ENCODE measurements around the gene CD55. TPM values are rescaled to one million over a fixed set of nuclear protein-coding genes. Genes with fewer than 3 reads are reported as not detected.

The CD55 gene
- total RNA-seq, 6 donors from 2014 or later, result 256 to 798 (median 465) TPM

- DNase-seq, result peak in 1 of 2 donors; percentile 53
These were observed 11.7 kb upstream of the CD55 start for GRCh38 chr1:207309745-207310273.

GRCh38 chr1:207311888-207312603 lies 9.4 kb upstream of the CD55 start:
- H3K27me3 ChIP-seq, result no peaks in the 10 kb centered on the region
- no peaks in the 10 kb centered on the region for H3K9me3 ChIP-seq
- WGBS, 2 donors, result 87 to 93% methylated on average over 3 of the region's 3 CpGs
- H3K4me3 ChIP-seq, result no peak overlapping the region
- DNase-seq (no peak), ATAC-seq (ENCODE audit: low FRiP score in 2 of 2) (no peak)
- no peak for TF ChIP-seq POLR2A (IDR thresholded peaks at IDR 0.05)
- no peak for TF ChIP-seq POLR2AphosphoS5 (IDR thresholded peaks at IDR 0.05)
- TF ChIP-seq CTCF (IDR thresholded peaks at IDR 0.05), result no peak
- TF ChIP-seq EP300 (IDR thresholded peaks at IDR 0.05), result no peak
- H3K4me1 ChIP-seq, result peaks cover 13 to 39% (median 23%) of the 10 kb centered on the region in 4 donors
- no peak overlapping the region for H3K27ac ChIP-seq
- no peaks in the 10 kb centered on the region for H3K36me3 ChIP-seq

More at GRCh38 chr1:207309745-207310273, 11.7 kb upstream of the CD55 start:
- ATAC-seq (ENCODE audit: low FRiP score in 2 of 2), result peak in 1 of 2 donors; percentile 79
- peak overlapping the region; percentile 51 to 67 (median 59) for H3K27ac ChIP-seq
- H3K4me3 ChIP-seq, result peak overlapping the region in 2 of 4 donors; percentile 10 to 11
- TF ChIP-seq EP300 (IDR thresholded peaks at IDR 0.05) (no peak), POLR2A (IDR thresholded peaks at IDR 0.05) (no peak), POLR2AphosphoS5 (IDR thresholded peaks at IDR 0.05) (no peak), CTCF (IDR thresholded peaks at IDR 0.05) (no peak)
- H3K27me3 ChIP-seq, result no peaks in the 10 kb centered on the region
- no peaks in the 10 kb centered on the region for H3K36me3 ChIP-seq
- no peaks in the 10 kb centered on the region for H3K9me3 ChIP-seq
- 28 to 41% methylated on average over 4 of the region's 4 CpGs for WGBS, 2 donors
- peaks cover 5 to 24% (median 11%) of the 10 kb centered on the region in 4 donors for H3K4me1 ChIP-seq

GRCh38 chr1:207312604-207312920 lies 8.9 kb upstream of the CD55 start:
- TF ChIP-seq CTCF (IDR thresholded peaks at IDR 0.05), result no peak
- no peak for TF ChIP-seq POLR2AphosphoS5 (IDR thresholded peaks at IDR 0.05)
- no peak for TF ChIP-seq POLR2A (IDR thresholded peaks at IDR 0.05)
- no peak for TF ChIP-seq EP300 (IDR thresholded peaks at IDR 0.05)
- Histone ChIP-seq H3K27me3 (no peaks in the 10 kb centered on the region), H3K36me3 (no peaks in the 10 kb centered on the region), H3K27ac (no peak overlapping the region), H3K9me3 (no peaks in the 10 kb centered on the region), H3K4me3 (no peak overlapping the region), H3K4me1 (peaks cover 15 to 44% (median 28%) of the 10 kb centered on the region in 4 donors)
- WGBS, 2 donors, result 89 to 100% methylated on average over 1 of the region's 1 CpG
- no peak for DNase-seq
- no peak for ATAC-seq (ENCODE audit: low FRiP score in 2 of 2)

- TF ChIP-seq EP300 (IDR thresholded peaks at IDR 0.05), result no peak
- no peak for TF ChIP-seq POLR2AphosphoS5 (IDR thresholded peaks at IDR 0.05)
- TF ChIP-seq POLR2A (IDR thresholded peaks at IDR 0.05), result no peak
- TF ChIP-seq CTCF (IDR thresholded peaks at IDR 0.05), result no peak
- no peaks in the 10 kb centered on the region for H3K27me3 ChIP-seq
- no peak for ATAC-seq (ENCODE audit: low FRiP score in 2 of 2)
- no peak overlapping the region for H3K27ac ChIP-seq
- H3K4me1 ChIP-seq, result peaks cover 17 to 49% (median 32%) of the 10 kb centered on the region in 4 donors
- H3K36me3 ChIP-seq, result no peaks in the 10 kb centered on the region
- H3K9me3 ChIP-seq, result no peaks in the 10 kb centered on the region
- no peak for DNase-seq
- H3K4me3 ChIP-seq, result no peak overlapping the region
These were observed 8.3 kb upstream of the CD55 start for GRCh38 chr1:207313131-207313530.

GRCh38 chr1:207314816-207315215 lies 6.7 kb upstream of the CD55 start:
- H3K4me1 ChIP-seq, result peaks cover 12 to 40% (median 32%) of the 10 kb centered on the region in 4 donors
- no peaks in the 10 kb centered on the region for H3K36me3 ChIP-seq
- H3K4me3 ChIP-seq, result no peak overlapping the region
- H3K9me3 ChIP-seq, result no peaks in the 10 kb centered on the region
- no peak for TF ChIP-seq POLR2AphosphoS5 (IDR thresholded peaks at IDR 0.05)
- no peak for TF ChIP-seq POLR2A (IDR thresholded peaks at IDR 0.05)
- TF ChIP-seq CTCF (IDR thresholded peaks at IDR 0.05), result no peak
- no peak for TF ChIP-seq EP300 (IDR thresholded peaks at IDR 0.05)
- no peak for DNase-seq
- no peak for ATAC-seq (ENCODE audit: low FRiP score in 2 of 2)
- no peaks in the 10 kb centered on the region for H3K27me3 ChIP-seq
- no peak overlapping the region for H3K27ac ChIP-seq
